Lower lobe of right lung (tissue), 2 donors: ENCODE measurements around the gene ETV5. TPM values are rescaled to one million over a fixed set of nuclear protein-coding genes. Genes with fewer than 3 reads are reported as not detected.

Source experiments
- ATAC-seq, 2 donors: fragments of 200-7000 bp; cut with Tn5 transposase; one replicate each; pipeline ENCODE4 v1.9.1; 2020 to 2022; ENCODE audit warnings: mild to moderate bottlenecking in 2 of 2, moderate library complexity in 2 of 2
- DNase-seq: peaks from one replicate; pipeline ENCODE4 v3.0.0-alpha.2; 2020
- H3K27ac ChIP-seq: fragments of 200-600 bp; one replicate; pipeline ENCODE4 v1.8.0; 2022
- H3K27me3 ChIP-seq: fragments of 200-600 bp; one replicate; pipeline ENCODE4 v1.8.0; 2022; ENCODE audit warnings: low read depth
- H3K36me3 ChIP-seq: fragments of 200-600 bp; one replicate; pipeline ENCODE4 v1.8.0; 2022; ENCODE audit warnings: mild to moderate bottlenecking
- H3K4me1 ChIP-seq: fragments of 200-600 bp; one replicate; pipeline ENCODE4 v1.8.0; 2022
- H3K4me3 ChIP-seq: fragments of 200-600 bp; one replicate; pipeline ENCODE4 v1.8.0; 2022; ENCODE audit warnings: mild to moderate bottlenecking
- H3K9me3 ChIP-seq: fragments of 200-600 bp; one replicate; pipeline ENCODE4 v1.8.0; 2022
- CTCF ChIP-seq: fragments of 200-600 bp; IDR thresholded peaks from one replicate; pipeline ENCODE4 v1.8.0; 2022; ENCODE audit warnings: antibody characterized with exemption, mild to moderate bottlenecking
- intact Hi-C: fragments of 100-400 bp; cut with DNase I; formaldehyde crosslinking; loops from one replicate; pipeline ENCODE4 v1.11.0; 2022
- total RNA-seq: library from RNA; stranded (reverse); fragmentation: NEBNext Ultra II Directional; extraction: Animal tissue kit (Norgen Biotek cat#: 25700); gene quantifications from one replicate; pipeline ENCODE4 v1.2.1, GENCODE V29; 2021
- donor health status: DM: no; HTN: yes; CAD: no; lungs with severe emphysema.

The ETV5 gene
- total RNA-seq, 1 donor from 2014 or later: 65.5 TPM

- no peaks in the 10 kb centered on the region for H3K27me3 ChIP-seq
- no peak for TF ChIP-seq CTCF
- no peaks in the 10 kb centered on the region for H3K36me3 ChIP-seq
- DNase-seq (no peak), ATAC-seq (no peak)
- H3K4me1 ChIP-seq: no peaks in the 10 kb centered on the region
- no peak overlapping the region for H3K4me3 ChIP-seq
- peaks cover 4% of the 10 kb centered on the region for H3K9me3 ChIP-seq
- H3K27ac ChIP-seq: no peak overlapping the region
- intact Hi-C loops: no loop called here
Measured at GRCh38 chr3:186070996-186071395, 37.9 kb downstream of the ETV5 start.

GRCh38 chr3:186070550-186070949, 38.3 kb downstream of the ETV5 start:
- no peak for TF ChIP-seq CTCF
- DNase-seq: no peak
- H3K36me3 ChIP-seq: peaks cover 3% of the 10 kb centered on the region

GRCh38 chr3:186070133-186070532, 38.8 kb downstream of the ETV5 start:
- intact Hi-C loops: no loop called here
- TF ChIP-seq CTCF: no peak
- Histone ChIP-seq H3K4me3 (no peak overlapping the region), H3K27me3 (no peaks in the 10 kb centered on the region), H3K27ac (no peak overlapping the region), H3K9me3 (no peaks in the 10 kb centered on the region), H3K36me3 (peaks cover 6% of the 10 kb centered on the region), H3K4me1 (no peaks in the 10 kb centered on the region)
- ATAC-seq (no peak), DNase-seq (no peak)

More at GRCh38 chr3:186070550-186070949, 38.3 kb downstream of the ETV5 start:
- Histone ChIP-seq H3K27ac (no peak overlapping the region), H3K4me3 (no peak overlapping the region), H3K9me3 (peaks cover 3% of the 10 kb centered on the region), H3K4me1 (no peaks in the 10 kb centered on the region), H3K27me3 (no peaks in the 10 kb centered on the region)
- intact Hi-C loops: no loop called here
- ATAC-seq: no peak

- no peak for ATAC-seq
- H3K27me3 ChIP-seq: no peaks in the 10 kb centered on the region
- H3K9me3 ChIP-seq: no peaks in the 10 kb centered on the region
- intact Hi-C loops: no loop called here
- peaks cover 6% of the 10 kb centered on the region for H3K36me3 ChIP-seq
- H3K4me3 ChIP-seq: no peak overlapping the region
- no peak for DNase-seq
- no peak overlapping the region for H3K27ac ChIP-seq
- H3K4me1 ChIP-seq: no peaks in the 10 kb centered on the region
- TF ChIP-seq CTCF: no peak
Measured at GRCh38 chr3:186069199-186069598, 39.7 kb downstream of the ETV5 start.

GRCh38 chr3:186068243-186068552, 40.7 kb downstream of the ETV5 start:
- DNase-seq: no peak
- Histone ChIP-seq H3K4me1 (no peaks in the 10 kb centered on the region), H3K27ac (no peak overlapping the region), H3K27me3 (no peaks in the 10 kb centered on the region), H3K4me3 (no peak overlapping the region), H3K9me3 (no peaks in the 10 kb centered on the region), H3K36me3 (peaks cover 10% of the 10 kb centered on the region)
- no peak for ATAC-seq
- intact Hi-C loops: no loop called here
- no peak for TF ChIP-seq CTCF
